B cell (primary cell): ENCODE data around the gene PLA2G2F. TPM values are rescaled to one million over a fixed set of nuclear protein-coding genes. Genes with fewer than 3 reads are reported as not detected.

Source experiments
- ATAC-seq: fragments of 200-7000 bp; cut with Tn5 transposase; one replicate; pipeline ENCODE4 v1.10.0; 2021; ENCODE audit warnings: low read depth, mild to moderate bottlenecking, moderate number of reproducible peaks, moderate library complexity
- CTCF ChIA-PET: fragments of 350-600 bp; sonication (Branson Sonifier 250); formaldehyde crosslinking; loops from one replicate; lab custom pipeline; 2021; ENCODE audit warnings: antibody characterized with exemption, inconsistent platforms; lab: Charles Lee
- POLR2A ChIA-PET: fragments of 350-600 bp; sonication (Branson Sonifier 250); formaldehyde crosslinking; loops from one replicate; lab custom pipeline; 2021; ENCODE audit warnings: antibody characterized with exemption; lab: Charles Lee
- DNase-seq: peaks from one replicate; pipeline ENCODE4 v3.0.0; 2013
- H2AFZ ChIP-seq: 2 replicates; pipeline ENCODE4 v1.6.1; 2012; ENCODE audit warnings: mild to moderate bottlenecking, low read depth, low read length; ENCODE audit not compliant: insufficient read depth, poor library complexity, severe bottlenecking
- H3K27ac ChIP-seq, 2 donors: 1 replicate in 1 of 2; 2 replicates in 1 of 2; pipeline ENCODE4 v1.5.1; 2012 to 2013; ENCODE audit warnings: low read length in 2 of 2, mild to moderate bottlenecking in 2 of 2, moderate library complexity in 1 of 2
- H3K27me3 ChIP-seq, 4 experiments: fragments of 200-600 bp in 1 of 4; sonication (generic) in 1 of 4; replicated peaks in 1 of 4; 1 replicate in 2 of 4; 2 replicates in 2 of 4; pipeline versions ENCODE4 v1.6.1 to v1.7.0; 2013 to 2016; ENCODE audit warnings: low read length in 3 of 4, mild to moderate bottlenecking in 2 of 4, mixed read lengths in 1 of 4, moderate library complexity in 1 of 4; ENCODE audit not compliant: insufficient read depth in 4 of 4, control insufficient read depth in 3 of 4; ENCODE audit errors: control extremely low read depth in 1 of 4
- H3K36me3 ChIP-seq, 2 experiments: replicated peaks in 1 of 2; 1 replicate in 1 of 2; 2 replicates in 1 of 2; pipeline versions ENCODE4 v1.6.1 to v1.7.1; 2013; ENCODE audit warnings: low read length in 1 of 2; ENCODE audit not compliant: insufficient read depth in 2 of 2, control insufficient read depth in 1 of 2; ENCODE audit errors: control extremely low read depth in 1 of 2, extremely low read depth in 1 of 2
- H3K4me1 ChIP-seq, 2 donors: fragments of 200-600 bp in 1 of 2; sonication (generic) in 1 of 2; 1 replicate in 1 of 2; 2 replicates in 1 of 2; pipeline versions ENCODE4 v1.5.1 to v1.6.1; 2013 to 2017; ENCODE audit warnings: low read length in 2 of 2; ENCODE audit not compliant: control insufficient read depth in 2 of 2, insufficient read depth in 2 of 2
- H3K4me2 ChIP-seq: replicated peaks from 2 replicates; pipeline ENCODE3; 2012; ENCODE audit warnings: mild to moderate bottlenecking, low read depth, low read length; ENCODE audit not compliant: poor library complexity, severe bottlenecking
- H3K4me3 ChIP-seq, 5 experiments: fragments of 200-600 bp in 1 of 5; sonication (generic) in 1 of 5; 1 replicate in 3 of 5; 2 replicates in 2 of 5; pipeline versions ENCODE4 v1.5.1 to v1.7.0; 2011 to 2016; ENCODE audit warnings: low read length in 4 of 5, mild to moderate bottlenecking in 4 of 5, low read depth in 2 of 5, control low read depth in 1 of 5, moderate library complexity in 1 of 5; ENCODE audit not compliant: insufficient read depth in 1 of 5; ENCODE audit errors: control extremely low read depth in 1 of 5, extremely low read depth in 1 of 5
- H3K79me2 ChIP-seq: fragments of 200-600 bp; sonication (generic); one replicate; pipeline ENCODE4 v1.6.0; 2016; ENCODE audit warnings: low read length; ENCODE audit not compliant: control insufficient read depth, insufficient read depth
- H3K9ac ChIP-seq: fragments of 200-600 bp; sonication (generic); 2 replicates; pipeline ENCODE4 v1.6.1; 2017; ENCODE audit warnings: mild to moderate bottlenecking, low read length, moderate library complexity
- H3K9me3 ChIP-seq, 3 donors: one replicate each; pipeline versions ENCODE4 v1.6.1 to v1.7.1; 2013; ENCODE audit warnings: low read length in 2 of 3; ENCODE audit not compliant: control insufficient read depth in 2 of 3, insufficient read depth in 1 of 3; ENCODE audit errors: control extremely low read depth in 1 of 3
- H4K20me1 ChIP-seq: 2 replicates; pipeline ENCODE4 v1.6.0; 2012; ENCODE audit warnings: mild to moderate bottlenecking, low read length; ENCODE audit not compliant: insufficient read depth, control insufficient read depth, poor library complexity, severe bottlenecking
- H3K27ac Mint-ChIP-seq: one replicate; pipeline ENCODE4 v1.8.0; 2021; ENCODE audit warnings: mixed read lengths
- H3K27me3 Mint-ChIP-seq: one replicate; pipeline ENCODE4 v1.8.0; 2021; ENCODE audit warnings: mixed read lengths
- H3K4me1 Mint-ChIP-seq: one replicate; pipeline ENCODE4 v1.8.0; 2021; ENCODE audit warnings: mixed read lengths
- H3K4me3 Mint-ChIP-seq: one replicate; pipeline ENCODE4 v1.8.0; 2021; ENCODE audit warnings: mixed read lengths
- H3K9me3 Mint-ChIP-seq: one replicate; pipeline ENCODE4 v1.8.0; 2022; ENCODE audit warnings: mixed read lengths; ENCODE audit not compliant: insufficient read depth
- CTCF ChIP-seq: fragments of 200-600 bp; IDR thresholded peaks from one replicate; pipeline ENCODE4 v1.8.0; 2022; ENCODE audit warnings: antibody characterized with exemption, mild to moderate bottlenecking
- EZH2 ChIP-seq: IDR thresholded peaks from 2 replicates; pipeline ENCODE4 v1.6.1; 2012; ENCODE audit warnings: borderline replicate concordance, low read depth, mild to moderate bottlenecking, moderate library complexity, low read length; ENCODE audit not compliant: insufficient read depth, poor library complexity, severe bottlenecking
- WGBS: methylation state at CpG from one replicate; pipeline ENCODE4 v1.1.5; 2013; ENCODE audit warnings: missing lambda C conversion rate; ENCODE audit not compliant: insufficient coverage; 5-methylcytosine and 5-hydroxymethylcytosine counted together
- intact Hi-C: fragments of 100-400 bp; cut with micrococcal nuclease; formaldehyde crosslinking; loops from one replicate; pipeline ENCODE4 v1.10.0; 2022
- polyA plus RNA-seq: library from polyadenylated mRNA; depleted of rRNA; stranded (reverse); fragments of >200 nt; gene quantifications from 2 replicates; pipeline ENCODE4 v1.2.3, GENCODE V29; 2012
- total RNA-seq, 2 donors: library from RNA; stranded (reverse); fragments of 120-200 nt in 1 of 2; gene quantifications; 1 replicate in 1 of 2; 2 replicates in 1 of 2; pipeline versions ENCODE4 v1.2.3 to v1.2.4, GENCODE V29; 2013 to 2022

The PLA2G2F gene
- total and polyA plus RNA-seq, 2 donors (not counting 1 experiment from before 2014, with no cell fraction given), result not detected

- 81% methylated on average over 13 of the region's 13 CpGs for WGBS
- TF ChIP-seq EZH2 (no peak), CTCF (no peak)
- no peak overlapping the region for H3K9ac ChIP-seq
- H3K9me3 ChIP-seq, result peaks cover 0 to 4% (median 0%) of the 10 kb centered on the region in 3 donors
- ATAC-seq (no peak), DNase-seq (no peak)
- no peaks in the 10 kb centered on the region for H3K9me3 Mint-ChIP-seq
- intact Hi-C loops, result no loop called here
- POLR2A ChIA-PET, result no interaction called here
- peaks cover 0 to 6% (median 0%) of the 10 kb centered on the region in 4 experiments for H3K27me3 ChIP-seq
- no peak overlapping the region for H3K4me3 ChIP-seq
- H3K4me2 ChIP-seq, result no peak overlapping the region
- no peak overlapping the region for H3K4me3 Mint-ChIP-seq
- no peak overlapping the region for H3K27ac ChIP-seq
- no peaks in the 10 kb centered on the region for H4K20me1 ChIP-seq
- H3K27ac Mint-ChIP-seq, result no peak overlapping the region
- no peaks in the 10 kb centered on the region for H3K36me3 ChIP-seq
- no peaks in the 10 kb centered on the region for H3K79me2 ChIP-seq
- no peak overlapping the region for H2AFZ ChIP-seq
- CTCF ChIA-PET, result interaction anchor here (1.7 to 2.2 kb wide), 2 partner anchors 8 to 42 kb away, joined by 5 to 9 read pairs; no protein-coding TSS in a partner anchor
- H3K4me1 ChIP-seq, result no peaks in the 10 kb centered on the region
- no peaks in the 10 kb centered on the region for H3K27me3 Mint-ChIP-seq
- no peaks in the 10 kb centered on the region for H3K4me1 Mint-ChIP-seq
These were observed 4.8 kb downstream of the PLA2G2F start for GRCh38 chr1:20143734-20144565.
